ENCODE results near the gene RACGAP1. TPM values are rescaled to one million over a fixed set of nuclear protein-coding genes. Genes with fewer than 3 reads are reported as not detected.

RACGAP1 gene
- total and polyA plus RNA-seq, 12 donors = 1.3 to 28.4 (median 6.2) TPM

GRCh38 chr12:50018968-50019367 lies 6.3 kb downstream of the RACGAP1 start:
- WGBS, 4 donors = 89 to 94% (median 92%) methylated on average over 2 of the region's 2 CpGs
- H3K4me1 ChIP-seq (replicated peaks in 1 of 2) = peaks cover 0 to 14% of the 10 kb centered on the region in 2 donors
- no peaks in the 10 kb centered on the region for H3K27me3 ChIP-seq
- DNase-seq = no peak
- H3K4me3 ChIP-seq = no peak overlapping the region
- H3K9me3 ChIP-seq (replicated peaks in 1 of 3) = no peaks in the 10 kb centered on the region
- intact Hi-C loops (cut with DNase I) = no loop called here
- TF ChIP-seq CTCF (IDR thresholded peaks at IDR 0.05) (no peak), POLR2A (IDR thresholded peaks at IDR 0.05) (no peak)
- H3K27ac ChIP-seq = no peak overlapping the region
- H3K36me3 ChIP-seq (replicated peaks in 1 of 2) = no peaks in the 10 kb centered on the region

GRCh38 chr12:50018154-50018553 lies 7.1 kb downstream of the RACGAP1 start:
- no peaks in the 10 kb centered on the region for H3K27me3 ChIP-seq
- H3K27ac ChIP-seq = peak overlapping the region in 2 of 5 donors; percentile 48 to 66
- 71 to 85% (median 78%) methylated on average over 3 of the region's 3 CpGs for WGBS, 4 donors

GRCh38 chr12:50017641-50018040 lies 7.7 kb downstream of the RACGAP1 start:
- intact Hi-C loops (cut with DNase I) = no loop called here
- H3K27ac ChIP-seq = peak overlapping the region in 3 of 5 donors; percentile 48 to 86 (median 66)
- no peaks in the 10 kb centered on the region for H3K27me3 ChIP-seq
- no peak overlapping the region for H3K4me3 ChIP-seq
- H3K9me3 ChIP-seq (replicated peaks in 1 of 3) = no peaks in the 10 kb centered on the region
- H3K36me3 ChIP-seq (replicated peaks in 1 of 2) = no peaks in the 10 kb centered on the region
- no peak for DNase-seq
- TF ChIP-seq POLR2A (IDR thresholded peaks at IDR 0.05) (no peak), CTCF (IDR thresholded peaks at IDR 0.05) (no peak)
- WGBS, 4 donors = 78 to 92% (median 80%) methylated on average over 6 of the region's 6 CpGs
- peaks cover 0 to 14% of the 10 kb centered on the region in 2 donors for H3K4me1 ChIP-seq (replicated peaks in 1 of 2)

More at GRCh38 chr12:50018154-50018553, 7.1 kb downstream of the RACGAP1 start:
- H3K4me3 ChIP-seq = no peak overlapping the region
- H3K9me3 ChIP-seq (replicated peaks in 1 of 3) = no peaks in the 10 kb centered on the region
- no peak for DNase-seq
- H3K4me1 ChIP-seq (replicated peaks in 1 of 2) = peaks cover 0 to 14% of the 10 kb centered on the region in 2 donors
- no peak for TF ChIP-seq CTCF (IDR thresholded peaks at IDR 0.05)
- no peak for TF ChIP-seq POLR2A (IDR thresholded peaks at IDR 0.05)
- intact Hi-C loops (cut with DNase I) = no loop called here
- no peaks in the 10 kb centered on the region for H3K36me3 ChIP-seq (replicated peaks in 1 of 2)

- 49 to 53% (median 52%) methylated on average over 10 of the region's 10 CpGs for WGBS, 4 donors
- Histone ChIP-seq H3K4me1 (replicated peaks in 1 of 2) (peaks cover 0 to 14% of the 10 kb centered on the region in 2 donors), H3K27me3 (no peaks in the 10 kb centered on the region), H3K27ac (peak overlapping the region in 3 of 5 donors; percentile 43 to 86 (median 66)), H3K4me3 (no peak overlapping the region), H3K9me3 (replicated peaks in 1 of 3) (no peaks in the 10 kb centered on the region), H3K36me3 (replicated peaks in 1 of 2) (no peaks in the 10 kb centered on the region)
- peak; percentile 71 to 92 (median 76) for DNase-seq
- intact Hi-C loops (cut with DNase I) = no loop called here
- TF ChIP-seq CTCF (IDR thresholded peaks at IDR 0.05) (peak in 1 of 6 experiments; percentile 6), POLR2A (IDR thresholded peaks at IDR 0.05) (no peak)
Measured at GRCh38 chr12:50016501-50017475, 8.5 kb downstream of the RACGAP1 start.

Measured in adrenal gland (tissue), 12 donors.